ENCODE measurements around the gene FARS2. TPM values are rescaled to one million over a fixed set of nuclear protein-coding genes. Genes with fewer than 3 reads are reported as not detected.

The FARS2 gene
- total and polyA plus RNA-seq, 4 donors = 6.3 to 14.2 (median 10.5) TPM

DNA sequence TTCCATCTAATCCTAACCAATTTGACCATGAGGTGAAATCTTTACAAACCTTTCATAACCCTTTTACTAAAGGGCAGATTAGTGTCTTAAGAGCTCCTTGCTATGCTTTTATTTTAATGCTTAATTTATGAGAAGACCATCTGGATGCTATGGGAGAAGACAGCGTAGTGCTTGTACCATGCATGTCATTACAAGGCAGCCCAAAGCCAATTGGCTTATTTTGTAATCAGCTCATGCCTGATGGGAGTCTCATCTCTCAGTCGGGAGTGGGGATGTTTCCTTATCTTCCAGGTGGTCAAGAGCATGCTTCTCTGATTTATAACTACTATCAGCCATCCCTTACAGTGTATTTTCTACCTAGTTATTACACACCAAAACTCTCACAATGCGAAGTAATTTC lies 304.7 kb downstream of the FARS2 start:
- no peaks in the 10 kb centered on the region for H3K4me1 ChIP-seq (ENCODE audit: control insufficient read depth in 1 of 2, insufficient read depth in 2 of 2, low read length in 2 of 2)
- ATAC-seq (ENCODE audit: low FRiP score) = no peak
- no peak overlapping the region for H3K27ac ChIP-seq (ENCODE audit: low read depth in 1 of 2, low read length in 2 of 2)
- WGBS, 2 donors = 97 to 99% methylated on average over 3 of the region's 3 CpGs
- no peak for DNase-seq
- H3K27me3 ChIP-seq (ENCODE audit: control insufficient read depth in 1 of 2, insufficient read depth in 2 of 2, low read length in 1 of 2) = no peaks in the 10 kb centered on the region
- intact Hi-C loops (cut with DNase I) = no loop called here
- no peaks in the 10 kb centered on the region for H3K9me3 ChIP-seq (ENCODE audit: control insufficient read depth, low read length)
- no peak overlapping the region for H3K4me3 ChIP-seq (ENCODE audit: low read length in 2 of 2)
- no peaks in the 10 kb centered on the region for H3K36me3 ChIP-seq (ENCODE audit: control insufficient read depth in 1 of 2, insufficient read depth in 2 of 2, low read length in 1 of 2)

DNA sequence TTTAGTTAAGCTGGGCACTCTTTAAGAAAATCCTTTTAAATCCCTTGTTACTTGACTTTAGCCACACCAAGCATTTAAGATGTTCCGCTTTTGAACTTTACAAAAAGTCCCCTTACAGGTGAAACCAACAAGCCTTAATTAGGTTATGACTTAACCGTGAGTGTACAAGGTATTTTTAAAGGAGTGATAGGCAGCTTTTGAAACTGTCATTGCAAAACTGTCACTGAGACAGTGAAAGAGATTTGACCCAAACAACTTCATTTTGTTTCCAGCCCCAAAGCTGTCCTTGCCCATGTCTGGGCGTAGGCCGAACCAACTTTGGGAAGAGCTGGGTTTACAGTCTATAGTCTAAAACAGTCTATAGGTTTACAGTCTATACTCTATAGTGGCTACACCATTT lies 305.4 kb downstream of the FARS2 start:
- ATAC-seq (ENCODE audit: low FRiP score) (no peak), DNase-seq (no peak)
- Histone ChIP-seq H3K27ac (ENCODE audit: low read depth in 1 of 2, low read length in 2 of 2) (no peak overlapping the region), H3K36me3 (ENCODE audit: control insufficient read depth in 1 of 2, insufficient read depth in 2 of 2, low read length in 1 of 2) (no peaks in the 10 kb centered on the region), H3K9me3 (ENCODE audit: control insufficient read depth, low read length) (no peaks in the 10 kb centered on the region), H3K27me3 (ENCODE audit: control insufficient read depth in 1 of 2, insufficient read depth in 2 of 2, low read length in 1 of 2) (no peaks in the 10 kb centered on the region), H3K4me1 (ENCODE audit: control insufficient read depth in 1 of 2, insufficient read depth in 2 of 2, low read length in 2 of 2) (no peaks in the 10 kb centered on the region), H3K4me3 (ENCODE audit: low read length in 2 of 2) (no peak overlapping the region)
- intact Hi-C loops (cut with DNase I) = no loop called here
- 98% methylated on average over 4 of the region's 4 CpGs for WGBS, 2 donors

DNA sequence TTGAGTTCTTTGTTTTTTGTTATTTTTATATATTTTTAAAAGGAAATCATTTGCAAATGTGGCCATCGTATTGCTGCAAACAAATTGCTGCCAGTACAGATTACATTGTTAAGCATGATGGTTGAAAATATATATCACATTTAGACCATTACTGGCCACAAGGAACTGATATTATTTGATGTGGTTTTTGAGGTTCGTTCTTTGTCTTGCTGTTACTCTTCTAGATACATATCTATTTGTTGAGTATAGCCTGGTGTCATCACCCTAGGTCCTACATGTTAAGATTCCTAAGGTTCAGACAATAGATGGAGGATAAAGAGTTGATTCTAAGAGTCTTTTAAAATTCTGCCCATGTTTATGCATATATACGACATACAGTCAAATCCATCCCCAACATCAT lies 306.0 kb downstream of the FARS2 start:
- intact Hi-C loops (cut with DNase I) = no loop called here
- Histone ChIP-seq H3K27me3 (ENCODE audit: control insufficient read depth in 1 of 2, insufficient read depth in 2 of 2, low read length in 1 of 2) (no peaks in the 10 kb centered on the region), H3K4me1 (ENCODE audit: control insufficient read depth in 1 of 2, insufficient read depth in 2 of 2, low read length in 2 of 2) (no peaks in the 10 kb centered on the region), H3K36me3 (ENCODE audit: control insufficient read depth in 1 of 2, insufficient read depth in 2 of 2, low read length in 1 of 2) (no peaks in the 10 kb centered on the region), H3K4me3 (ENCODE audit: low read length in 2 of 2) (no peak overlapping the region), H3K9me3 (ENCODE audit: control insufficient read depth, low read length) (no peaks in the 10 kb centered on the region), H3K27ac (ENCODE audit: low read depth in 1 of 2, low read length in 2 of 2) (no peak overlapping the region)
- ATAC-seq (ENCODE audit: low FRiP score) (no peak), DNase-seq (no peak)
- WGBS, 2 donors = 97% methylated on average over 3 of the region's 3 CpGs

DNA sequence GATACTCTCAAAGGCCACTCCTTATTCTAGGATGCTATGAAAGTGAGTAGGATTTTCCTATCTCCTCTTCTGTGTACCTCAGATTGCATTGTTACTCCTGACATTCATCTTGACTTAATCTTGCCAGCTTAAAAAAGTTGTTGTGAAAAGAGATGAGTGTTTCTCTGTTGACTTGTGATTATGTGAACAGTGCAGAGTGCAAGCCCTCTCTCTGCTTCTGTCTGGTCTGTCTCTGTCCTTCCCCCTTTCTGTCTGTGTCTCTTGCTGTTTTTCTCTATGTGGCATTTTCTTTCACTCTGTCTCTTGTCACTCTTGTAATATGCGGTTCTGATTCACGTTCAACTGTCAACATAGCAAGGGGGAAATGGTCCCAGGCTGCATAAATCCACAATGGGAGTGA lies 306.6 kb downstream of the FARS2 start:
- intact Hi-C loops (cut with DNase I) = no loop called here
- no peak for DNase-seq
- no peak overlapping the region for H3K27ac ChIP-seq (ENCODE audit: low read depth in 1 of 2, low read length in 2 of 2)
- H3K4me1 ChIP-seq (ENCODE audit: control insufficient read depth in 1 of 2, insufficient read depth in 2 of 2, low read length in 2 of 2) = no peaks in the 10 kb centered on the region
- no peak for ATAC-seq (ENCODE audit: low FRiP score)
- H3K9me3 ChIP-seq (ENCODE audit: control insufficient read depth, low read length) = no peaks in the 10 kb centered on the region
- no peaks in the 10 kb centered on the region for H3K27me3 ChIP-seq (ENCODE audit: control insufficient read depth in 1 of 2, insufficient read depth in 2 of 2, low read length in 1 of 2)
- no peaks in the 10 kb centered on the region for H3K36me3 ChIP-seq (ENCODE audit: control insufficient read depth in 1 of 2, insufficient read depth in 2 of 2, low read length in 1 of 2)
- 77 to 81% methylated on average over 2 of the region's 2 CpGs for WGBS, 2 donors
- H3K4me3 ChIP-seq (ENCODE audit: low read length in 2 of 2) = no peak overlapping the region

DNA sequence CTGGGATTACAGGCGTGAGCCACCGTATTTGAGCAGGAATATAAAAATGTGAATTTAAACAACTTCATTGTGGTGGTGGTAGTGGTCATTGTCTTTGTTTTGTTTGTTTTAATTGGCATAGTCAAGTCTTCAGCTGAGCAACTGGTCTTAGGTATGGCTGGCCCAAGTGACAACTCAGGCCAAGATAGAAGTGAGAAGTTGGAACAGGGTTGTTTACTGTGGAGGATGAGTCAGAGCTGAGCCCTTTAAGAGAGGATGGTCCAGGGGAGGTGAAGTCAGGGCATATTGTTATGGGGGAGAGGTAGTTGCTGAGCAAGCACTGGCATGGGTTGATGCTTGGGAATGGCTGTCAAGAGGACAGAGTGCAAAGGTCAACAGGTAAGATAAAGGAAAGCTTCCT lies 308.2 kb downstream of the FARS2 start:
- ATAC-seq (ENCODE audit: low FRiP score) (no peak), DNase-seq (no peak)
- Histone ChIP-seq H3K4me1 (ENCODE audit: control insufficient read depth in 1 of 2, insufficient read depth in 2 of 2, low read length in 2 of 2) (no peaks in the 10 kb centered on the region), H3K36me3 (ENCODE audit: control insufficient read depth in 1 of 2, insufficient read depth in 2 of 2, low read length in 1 of 2) (no peaks in the 10 kb centered on the region), H3K4me3 (ENCODE audit: low read length in 2 of 2) (no peak overlapping the region), H3K9me3 (ENCODE audit: control insufficient read depth, low read length) (no peaks in the 10 kb centered on the region), H3K27me3 (ENCODE audit: control insufficient read depth in 1 of 2, insufficient read depth in 2 of 2, low read length in 1 of 2) (no peaks in the 10 kb centered on the region), H3K27ac (ENCODE audit: low read depth in 1 of 2, low read length in 2 of 2) (no peak overlapping the region)
- 95 to 98% methylated on average over 2 of the region's 2 CpGs for WGBS, 2 donors
- intact Hi-C loops (cut with DNase I) = no loop called here

DNA sequence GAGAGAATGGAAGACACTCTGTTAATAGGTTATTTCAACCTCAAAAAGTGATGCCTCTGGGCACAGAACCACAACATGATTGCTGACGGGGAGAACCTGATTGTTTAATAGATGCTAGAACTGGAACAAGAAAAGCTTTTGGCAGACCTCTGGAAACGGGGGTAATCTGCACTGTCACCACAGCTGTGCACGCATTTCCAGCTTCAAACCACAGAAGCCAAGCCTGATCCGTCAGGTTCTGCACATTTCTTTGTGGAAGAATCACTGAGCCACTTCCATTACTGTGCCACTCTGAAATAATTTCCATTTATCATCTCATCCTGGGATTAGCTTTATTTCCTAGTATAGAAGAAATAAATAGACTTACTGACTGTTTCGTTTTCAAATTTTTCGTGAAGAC lies 309.3 kb downstream of the FARS2 start:
- Histone ChIP-seq H3K27ac (ENCODE audit: low read depth in 1 of 2, low read length in 2 of 2) (no peak overlapping the region), H3K9me3 (ENCODE audit: control insufficient read depth, low read length) (peaks cover 1% of the 10 kb centered on the region), H3K4me1 (ENCODE audit: control insufficient read depth in 1 of 2, insufficient read depth in 2 of 2, low read length in 2 of 2) (no peaks in the 10 kb centered on the region), H3K27me3 (ENCODE audit: control insufficient read depth in 1 of 2, insufficient read depth in 2 of 2, low read length in 1 of 2) (no peaks in the 10 kb centered on the region), H3K4me3 (ENCODE audit: low read length in 2 of 2) (no peak overlapping the region), H3K36me3 (ENCODE audit: control insufficient read depth in 1 of 2, insufficient read depth in 2 of 2, low read length in 1 of 2) (no peaks in the 10 kb centered on the region)
- ATAC-seq (ENCODE audit: low FRiP score) = no peak
- DNase-seq = no peak
- intact Hi-C loops (cut with DNase I) = no loop called here
- WGBS, 2 donors = 79 to 92% methylated on average over 6 of the region's 6 CpGs

DNA sequence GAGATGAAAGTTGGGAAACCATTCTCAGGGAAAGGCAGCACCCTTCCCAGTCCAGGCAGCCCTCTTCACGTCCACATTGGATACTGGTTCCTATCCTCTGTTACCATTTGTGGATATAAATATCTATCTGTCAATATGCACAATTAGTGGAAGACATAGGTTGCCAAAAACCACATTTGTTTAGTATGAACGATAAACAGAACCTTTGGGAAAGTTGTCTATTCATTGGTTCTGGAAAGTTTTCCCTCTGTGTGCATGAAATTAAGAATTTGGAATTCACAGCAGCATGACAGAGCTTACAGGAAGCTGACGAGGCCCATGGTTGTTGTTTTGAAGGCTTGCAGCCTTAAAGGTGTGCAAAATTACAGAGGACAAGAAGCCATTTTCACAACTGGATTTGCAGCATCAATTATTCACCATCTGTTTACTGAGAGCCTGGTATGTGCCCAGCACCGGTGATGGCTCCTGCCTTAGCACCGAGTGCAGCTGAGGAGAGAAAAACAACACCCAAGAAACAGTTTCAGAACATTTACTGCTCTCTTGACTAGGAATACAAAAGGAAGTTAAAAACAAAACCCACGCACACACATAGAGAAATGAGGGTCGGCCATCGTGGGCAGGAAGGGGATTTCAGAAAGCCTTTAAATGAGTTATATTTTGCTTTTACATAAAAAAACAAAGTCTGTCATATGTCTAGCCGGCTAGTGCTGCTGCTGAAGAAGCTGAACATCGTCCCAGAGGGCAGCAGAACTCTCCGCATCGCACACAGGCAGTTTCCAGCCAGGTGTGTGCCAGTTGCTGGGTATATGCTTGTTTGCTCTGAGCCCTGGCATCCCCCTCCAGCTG lies 319.6 kb downstream of the FARS2 start:
- no peaks in the 10 kb centered on the region for H3K27me3 ChIP-seq (ENCODE audit: control insufficient read depth in 1 of 2, insufficient read depth in 2 of 2, low read length in 1 of 2)
- no peak overlapping the region for H3K4me3 ChIP-seq (ENCODE audit: low read length in 2 of 2)
- no peaks in the 10 kb centered on the region for H3K36me3 ChIP-seq (ENCODE audit: control insufficient read depth in 1 of 2, insufficient read depth in 2 of 2, low read length in 1 of 2)
- ATAC-seq (ENCODE audit: low FRiP score) = no peak
- no peak for DNase-seq
- no peaks in the 10 kb centered on the region for H3K4me1 ChIP-seq (ENCODE audit: control insufficient read depth in 1 of 2, insufficient read depth in 2 of 2, low read length in 2 of 2)
- 79 to 80% methylated on average over 12 of the region's 12 CpGs for WGBS, 2 donors
- H3K27ac ChIP-seq (ENCODE audit: low read depth in 1 of 2, low read length in 2 of 2) = no peak overlapping the region
- no peaks in the 10 kb centered on the region for H3K9me3 ChIP-seq (ENCODE audit: control insufficient read depth, low read length)
- intact Hi-C loops (cut with DNase I) = no loop called here

DNA sequence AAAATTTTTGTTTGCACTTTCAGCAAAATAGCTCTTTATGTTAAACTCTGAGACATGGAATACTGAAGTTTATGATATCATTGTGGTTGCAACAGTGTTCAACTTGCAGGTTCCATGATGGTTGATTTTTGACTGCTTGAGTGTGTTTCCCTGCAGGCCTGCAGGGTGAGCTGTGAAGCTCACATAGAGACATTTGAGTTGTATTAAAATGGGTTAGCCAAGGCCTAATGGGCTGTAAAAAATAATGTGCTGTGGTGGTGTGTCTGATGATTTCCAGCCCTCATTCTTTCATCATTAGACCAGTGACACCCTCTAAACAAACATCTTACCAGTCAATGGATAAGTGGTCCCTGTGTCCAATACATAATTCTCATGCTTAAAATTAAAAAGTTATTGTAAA lies 321.4 kb downstream of the FARS2 start:
- intact Hi-C loops (cut with DNase I) = no loop called here
- Histone ChIP-seq H3K4me3 (ENCODE audit: low read length in 2 of 2) (no peak overlapping the region), H3K4me1 (ENCODE audit: control insufficient read depth in 1 of 2, insufficient read depth in 2 of 2, low read length in 2 of 2) (no peaks in the 10 kb centered on the region), H3K27me3 (ENCODE audit: control insufficient read depth in 1 of 2, insufficient read depth in 2 of 2, low read length in 1 of 2) (no peaks in the 10 kb centered on the region), H3K9me3 (ENCODE audit: control insufficient read depth, low read length) (no peaks in the 10 kb centered on the region), H3K27ac (ENCODE audit: low read depth in 1 of 2, low read length in 2 of 2) (no peak overlapping the region), H3K36me3 (ENCODE audit: control insufficient read depth in 1 of 2, insufficient read depth in 2 of 2, low read length in 1 of 2) (no peaks in the 10 kb centered on the region)
- ATAC-seq (ENCODE audit: low FRiP score) = no peak
- DNase-seq = no peak

DNA sequence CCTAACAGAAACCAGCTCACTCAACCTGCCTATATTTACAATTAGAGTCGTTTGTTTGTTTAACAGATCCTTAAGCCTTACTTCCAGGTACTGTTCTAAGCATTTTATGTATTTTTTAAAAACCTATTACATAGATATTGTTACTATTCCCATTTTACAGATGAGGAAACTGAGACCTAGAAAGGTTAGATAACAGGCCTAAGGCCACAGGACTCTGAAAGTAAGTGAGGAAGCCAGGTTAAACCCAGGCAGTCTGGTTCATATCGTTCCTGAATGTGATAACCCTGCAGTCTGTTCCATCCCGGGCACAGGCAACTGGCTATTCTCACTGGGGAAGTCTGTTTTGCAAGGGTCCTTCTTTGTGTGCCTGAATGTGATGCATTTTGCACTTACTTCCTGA lies 322.2 kb downstream of the FARS2 start:
- Histone ChIP-seq H3K27me3 (ENCODE audit: control insufficient read depth in 1 of 2, insufficient read depth in 2 of 2, low read length in 1 of 2) (no peaks in the 10 kb centered on the region), H3K9me3 (ENCODE audit: control insufficient read depth, low read length) (no peaks in the 10 kb centered on the region), H3K4me3 (ENCODE audit: low read length in 2 of 2) (no peak overlapping the region), H3K36me3 (ENCODE audit: control insufficient read depth in 1 of 2, insufficient read depth in 2 of 2, low read length in 1 of 2) (no peaks in the 10 kb centered on the region), H3K27ac (ENCODE audit: low read depth in 1 of 2, low read length in 2 of 2) (no peak overlapping the region), H3K4me1 (ENCODE audit: control insufficient read depth in 1 of 2, insufficient read depth in 2 of 2, low read length in 2 of 2) (no peaks in the 10 kb centered on the region)
- 49 to 78% methylated on average over 3 of the region's 3 CpGs for WGBS, 2 donors
- no peak for ATAC-seq (ENCODE audit: low FRiP score)
- intact Hi-C loops (cut with DNase I) = no loop called here
- DNase-seq = no peak
